GM12873 (cell line): ENCODE data around the gene NTM.

Experiments used
- TF ChIP-seq, protein P1 (sequence below): IDR thresholded peaks from 2 replicates; pipeline ENCODE4 v1.5.1; 2012; ENCODE audit warnings: low read depth, mild to moderate bottlenecking, moderate library complexity, low read length, control low read depth; ENCODE audit not compliant: insufficient read depth; ENCODE audit errors: missing control alignments

The NTM gene

DNA sequence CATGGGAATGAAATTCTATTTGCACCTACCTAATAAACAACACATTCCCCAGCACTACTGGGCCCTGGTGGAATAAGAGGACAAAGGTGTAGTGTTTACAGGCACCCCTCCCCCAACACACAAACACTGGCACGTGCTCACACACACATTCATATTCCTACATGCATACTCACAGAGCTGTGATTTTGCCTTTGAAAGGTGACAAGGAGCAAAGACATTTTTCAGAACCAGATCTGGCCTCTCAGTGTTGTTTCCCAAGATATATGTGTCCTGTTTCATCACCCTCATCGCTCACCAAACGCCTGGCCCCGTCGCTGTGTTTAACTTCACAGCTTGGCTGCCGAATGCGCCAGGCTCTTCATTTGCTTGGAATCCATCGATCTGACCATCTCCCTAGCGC is 292.6 kb downstream of the NTM start:
- TF ChIP-seq, protein P1, sequence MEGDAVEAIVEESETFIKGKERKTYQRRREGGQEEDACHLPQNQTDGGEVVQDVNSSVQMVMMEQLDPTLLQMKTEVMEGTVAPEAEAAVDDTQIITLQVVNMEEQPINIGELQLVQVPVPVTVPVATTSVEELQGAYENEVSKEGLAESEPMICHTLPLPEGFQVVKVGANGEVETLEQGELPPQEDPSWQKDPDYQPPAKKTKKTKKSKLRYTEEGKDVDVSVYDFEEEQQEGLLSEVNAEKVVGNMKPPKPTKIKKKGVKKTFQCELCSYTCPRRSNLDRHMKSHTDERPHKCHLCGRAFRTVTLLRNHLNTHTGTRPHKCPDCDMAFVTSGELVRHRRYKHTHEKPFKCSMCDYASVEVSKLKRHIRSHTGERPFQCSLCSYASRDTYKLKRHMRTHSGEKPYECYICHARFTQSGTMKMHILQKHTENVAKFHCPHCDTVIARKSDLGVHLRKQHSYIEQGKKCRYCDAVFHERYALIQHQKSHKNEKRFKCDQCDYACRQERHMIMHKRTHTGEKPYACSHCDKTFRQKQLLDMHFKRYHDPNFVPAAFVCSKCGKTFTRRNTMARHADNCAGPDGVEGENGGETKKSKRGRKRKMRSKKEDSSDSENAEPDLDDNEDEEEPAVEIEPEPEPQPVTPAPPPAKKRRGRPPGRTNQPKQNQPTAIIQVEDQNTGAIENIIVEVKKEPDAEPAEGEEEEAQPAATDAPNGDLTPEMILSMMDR: no peak

- TF ChIP-seq, protein P1: no peak
Measured at GRCh38 chr11:131663405-131664200, 293.2 kb downstream of the NTM start.

GRCh38 chr11:131664293-131664692 is 293.9 kb downstream of the NTM start:
- TF ChIP-seq, protein P1: no peak

DNA sequence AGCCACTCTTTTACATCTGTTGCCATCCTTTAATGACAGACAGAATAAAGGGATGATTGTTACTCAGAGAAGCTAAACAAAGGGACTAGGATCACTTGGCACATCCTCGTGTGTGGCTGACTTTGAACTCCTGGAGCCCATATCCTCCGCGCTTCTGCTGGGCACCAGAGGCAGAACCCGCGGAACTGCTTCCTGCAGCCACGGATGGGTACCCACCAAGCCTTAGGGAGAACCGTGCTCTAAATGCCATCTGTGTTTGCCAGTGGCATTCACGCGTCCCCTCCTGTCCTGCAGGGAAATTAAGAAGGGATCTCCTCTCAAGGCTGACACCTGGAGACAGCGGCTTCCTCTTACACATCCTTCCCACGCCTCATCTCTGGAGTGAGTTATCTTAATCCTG is 294.4 kb downstream of the NTM start:
- TF ChIP-seq, protein P1: no peak

- TF ChIP-seq, protein P1: no peak
Measured at GRCh38 chr11:131665344-131665968, 295.0 kb downstream of the NTM start.

DNA sequence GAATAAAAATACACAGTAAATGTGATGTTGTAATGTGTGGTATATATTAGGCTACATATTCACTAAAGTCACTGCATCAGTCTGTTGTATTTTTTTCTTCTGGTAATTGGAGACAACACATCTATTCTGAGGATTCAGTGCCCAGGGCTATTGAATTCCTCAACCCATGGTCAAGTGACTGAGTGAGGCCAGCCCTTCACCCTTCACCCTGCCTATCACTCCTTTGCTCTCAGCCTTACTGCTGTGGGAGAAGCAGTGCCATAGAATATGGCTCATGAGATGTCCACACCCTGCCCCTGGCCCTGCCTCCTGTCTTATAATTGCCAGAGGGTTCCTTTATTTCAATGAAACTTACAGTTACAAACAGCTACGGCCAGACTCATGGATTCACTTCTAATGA is 295.6 kb downstream of the NTM start:
- TF ChIP-seq, protein P1: no peak

- TF ChIP-seq, protein P1: no peak
Measured at GRCh38 chr11:131666617-131667016, 296.2 kb downstream of the NTM start.
